Activated T-cell treated with anti-CD3 and anti-CD28 coated beads for 1 hour (primary cell): ENCODE measurements around the gene ARRDC2.
"Not testable (repeated sequence)": the region's sequence is repeated elsewhere in the genome, so short reads cannot be mapped to it uniquely, and the experiment has no call there.

Experiments
- DNase-seq: peaks from one replicate; pipeline ENCODE4 v3.0.0-alpha.2; 2020; ENCODE audit warnings: low read depth

ARRDC2 gene

GRCh38 chr19:18016209-18016910 is 8.4 kb downstream of the ARRDC2 start:
- no peak for DNase-seq

- no peak for DNase-seq
Measured at GRCh38 chr19:18017275-18018083, 9.5 kb downstream of the ARRDC2 start.

GRCh38 chr19:18020212-18021085 is 12.5 kb downstream of the ARRDC2 start:
- no peak for DNase-seq

- DNase-seq, result peak; percentile 66
Measured at GRCh38 chr19:18021121-18021755, 13.3 kb downstream of the ARRDC2 start.

- peak; percentile 52 for DNase-seq
Measured at GRCh38 chr19:18023622-18024251, 15.8 kb downstream of the ARRDC2 start.

- no peak for DNase-seq
Measured at GRCh38 chr19:18027151-18027550, 19.2 kb downstream of the ARRDC2 start.

- no peak for DNase-seq
Measured at GRCh38 chr19:18029617-18030338, 21.8 kb downstream of the ARRDC2 start.

GRCh38 chr19:18031401-18031800 is 23.4 kb downstream of the ARRDC2 start:
- DNase-seq, result not testable (repeated sequence)

- DNase-seq, result not testable (repeated sequence)
Measured at GRCh38 chr19:18032102-18032501, 24.1 kb downstream of the ARRDC2 start.

- DNase-seq, result no peak
Measured at GRCh38 chr19:18041054-18041453, 33.1 kb downstream of the ARRDC2 start.

- no peak for DNase-seq
Measured at GRCh38 chr19:18043676-18044075, 35.7 kb downstream of the ARRDC2 start.

GRCh38 chr19:18044825-18045304 is 36.9 kb downstream of the ARRDC2 start:
- DNase-seq, result peak; percentile 70

- DNase-seq, result no peak
Measured at GRCh38 chr19:18045307-18046050, 37.5 kb downstream of the ARRDC2 start.

GRCh38 chr19:18046059-18046718 is 38.2 kb downstream of the ARRDC2 start:
- DNase-seq, result no peak

GRCh38 chr19:18049385-18049784 is 41.4 kb downstream of the ARRDC2 start:
- DNase-seq, result no peak

GRCh38 chr19:18051887-18052286 is 43.9 kb downstream of the ARRDC2 start:
- DNase-seq, result no peak

GRCh38 chr19:18053576-18054219 is 45.7 kb downstream of the ARRDC2 start:
- no peak for DNase-seq

GRCh38 chr19:18055967-18056366 is 48.0 kb downstream of the ARRDC2 start:
- no peak for DNase-seq

GRCh38 chr19:18057557-18057956 is 49.6 kb downstream of the ARRDC2 start:
- DNase-seq, result no peak
